Keratinocyte (primary cell): ENCODE measurements around the gene BSDC1. TPM values are rescaled to one million over a fixed set of nuclear protein-coding genes. Genes with fewer than 3 reads are reported as not detected.

Experiments
- DNase-seq: peaks from one replicate; pipeline ENCODE4 v3.0.0-alpha.2; 2011; ENCODE audit warnings: low read depth, missing footprints, low spot score
- FAIRE-seq: peaks from 2 replicates; lab custom pipeline; 2011; peaks lifted over from hg19 to GRCh38; lab: Jason Lieb, UNC
- H2AFZ ChIP-seq: 2 replicates; pipeline ENCODE4 v1.6.0; 2012; ENCODE audit warnings: low read length, control low read depth, inconsistent platforms; ENCODE audit not compliant: control insufficient read depth
- H3K27ac ChIP-seq: 2 replicates; pipeline ENCODE4 v1.5.1; 2011; ENCODE audit warnings: low read length; ENCODE audit not compliant: control insufficient read depth, insufficient read depth
- H3K27me3 ChIP-seq: 3 replicates; pipeline ENCODE4 v1.6.0; 2011; ENCODE audit warnings: low read length; ENCODE audit not compliant: control insufficient read depth, insufficient read depth; ENCODE audit errors: extremely low read depth
- H3K36me3 ChIP-seq, 2 experiments: 2 replicates in 1 of 2; 3 replicates in 1 of 2; pipeline ENCODE4 v1.5.1; 2011; ENCODE audit warnings: low read length in 2 of 2, mild to moderate bottlenecking in 1 of 2; ENCODE audit not compliant: control insufficient read depth in 2 of 2, insufficient read depth in 2 of 2; ENCODE audit errors: extremely low read depth in 1 of 2
- H3K4me1 ChIP-seq: 3 replicates; pipeline ENCODE4 v1.5.1; 2011; ENCODE audit warnings: low read length; ENCODE audit not compliant: control insufficient read depth, insufficient read depth; ENCODE audit errors: extremely low read depth
- H3K4me2 ChIP-seq: 3 replicates; pipeline ENCODE4 v1.6.0; 2011; ENCODE audit warnings: low read depth, low read length; ENCODE audit not compliant: control insufficient read depth, insufficient read depth; ENCODE audit errors: extremely low read depth
- H3K4me3 ChIP-seq, 3 experiments: fragments of 200-600 bp in 1 of 3; sonication (generic) in 1 of 3; 2 replicates in 2 of 3; 3 replicates in 1 of 3; pipeline ENCODE4 v1.5.1; 2011 to 2016; ENCODE audit warnings: low read length in 3 of 3, mild to moderate bottlenecking in 3 of 3, control low read depth in 2 of 3, inconsistent platforms in 1 of 3, low read depth in 1 of 3, mixed read lengths in 1 of 3, mixed run types in 1 of 3, moderate library complexity in 1 of 3; ENCODE audit not compliant: control insufficient read depth in 2 of 3, insufficient read depth in 2 of 3; ENCODE audit errors: extremely low read depth in 1 of 3
- H3K79me2 ChIP-seq: 2 replicates; pipeline ENCODE4 v1.6.0; 2012; ENCODE audit warnings: low read length; ENCODE audit not compliant: control insufficient read depth, insufficient read depth
- H3K9ac ChIP-seq: 3 replicates; pipeline ENCODE4 v1.6.0; 2011; ENCODE audit warnings: low read length; ENCODE audit not compliant: control insufficient read depth, insufficient read depth; ENCODE audit errors: extremely low read depth
- H3K9me1 ChIP-seq: 3 replicates; pipeline ENCODE4 v1.6.0; 2011; ENCODE audit warnings: low read length; ENCODE audit not compliant: control insufficient read depth, insufficient read depth; ENCODE audit errors: extremely low read depth
- H3K9me3 ChIP-seq: 2 replicates; pipeline ENCODE4 v1.5.1; 2012; ENCODE audit warnings: low read depth, low read length; ENCODE audit not compliant: control insufficient read depth
- H4K20me1 ChIP-seq: 3 replicates; pipeline ENCODE4 v1.6.0; 2011; ENCODE audit warnings: low read length; ENCODE audit not compliant: control insufficient read depth, insufficient read depth; ENCODE audit errors: extremely low read depth
- EZH2 ChIP-seq: IDR thresholded peaks from one replicate; pipeline ENCODE4 v1.6.1; 2012; ENCODE audit warnings: inconsistent platforms, mild to moderate bottlenecking, low read length, moderate library complexity
- dilution Hi-C: fragments of 300-500 bp; cut with MboI; formaldehyde crosslinking; loops from one replicate; pipeline ENCODE4 v1.7.0; 2020; ENCODE audit warnings: low sequenced_read_pairs; ENCODE audit not compliant: extremely low pct_ligation_motif_present
- polyA plus RNA-seq, 5 experiments: library from polyadenylated mRNA; depleted of rRNA in 3 of 5; stranded (reverse) in 3 of 5; stranded (forward) in 1 of 5; unstranded in 1 of 5; fragments of >200 nt; gene quantifications; 1 replicate in 1 of 5; 2 replicates in 3 of 5; 3 replicates in 1 of 5; pipeline versions ENCODE4 v1.2.1 to v1.2.3, GENCODE V29; 2011 to 2012; ENCODE audit warnings: missing spikeins in 2 of 5, low read depth in 1 of 5, low replicate concordance in 1 of 5
- TF ChIP-seq, protein P1 (sequence below), 3 experiments: IDR thresholded peaks in 1 of 3; conservative IDR thresholded peaks in 1 of 3; optimal IDR thresholded peaks in 1 of 3; 2 replicates in 2 of 3; 3 replicates in 1 of 3; pipeline versions ENCODE3 to v1.5.1; 2011; ENCODE audit warnings: low read length in 3 of 3, mild to moderate bottlenecking in 3 of 3, moderate library complexity in 2 of 3, control low read depth in 1 of 3, inconsistent platforms in 1 of 3; ENCODE audit not compliant: insufficient read depth in 2 of 3; ENCODE audit errors: extremely low read depth in 1 of 3

The BSDC1 gene
- polyA plus RNA-seq, 1 donor (not counting 4 experiments of a cell fraction or from before 2014, with no cell fraction given): 38.1 TPM

DNA sequence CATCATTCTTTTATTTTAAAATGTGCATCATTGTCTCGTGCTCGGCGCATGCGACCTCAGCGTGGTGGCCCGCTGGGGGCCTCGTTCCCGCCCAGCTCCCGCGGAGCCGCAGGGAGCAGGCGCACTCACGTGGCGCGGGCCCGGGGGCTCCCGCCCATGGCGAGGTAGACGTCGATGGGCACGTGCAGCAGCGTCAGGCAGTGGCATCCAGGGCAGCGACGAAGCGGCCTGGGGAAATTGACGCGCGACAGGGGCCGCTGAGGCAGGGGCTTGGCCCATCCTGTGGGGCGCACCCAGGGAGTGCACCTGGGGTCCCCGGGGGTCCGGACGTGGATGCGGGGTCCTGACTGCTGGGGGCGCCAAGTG, 33.0 kb downstream of the BSDC1 start:
- FAIRE-seq (no peak), DNase-seq (no peak)
- TF ChIP-seq, protein P1, sequence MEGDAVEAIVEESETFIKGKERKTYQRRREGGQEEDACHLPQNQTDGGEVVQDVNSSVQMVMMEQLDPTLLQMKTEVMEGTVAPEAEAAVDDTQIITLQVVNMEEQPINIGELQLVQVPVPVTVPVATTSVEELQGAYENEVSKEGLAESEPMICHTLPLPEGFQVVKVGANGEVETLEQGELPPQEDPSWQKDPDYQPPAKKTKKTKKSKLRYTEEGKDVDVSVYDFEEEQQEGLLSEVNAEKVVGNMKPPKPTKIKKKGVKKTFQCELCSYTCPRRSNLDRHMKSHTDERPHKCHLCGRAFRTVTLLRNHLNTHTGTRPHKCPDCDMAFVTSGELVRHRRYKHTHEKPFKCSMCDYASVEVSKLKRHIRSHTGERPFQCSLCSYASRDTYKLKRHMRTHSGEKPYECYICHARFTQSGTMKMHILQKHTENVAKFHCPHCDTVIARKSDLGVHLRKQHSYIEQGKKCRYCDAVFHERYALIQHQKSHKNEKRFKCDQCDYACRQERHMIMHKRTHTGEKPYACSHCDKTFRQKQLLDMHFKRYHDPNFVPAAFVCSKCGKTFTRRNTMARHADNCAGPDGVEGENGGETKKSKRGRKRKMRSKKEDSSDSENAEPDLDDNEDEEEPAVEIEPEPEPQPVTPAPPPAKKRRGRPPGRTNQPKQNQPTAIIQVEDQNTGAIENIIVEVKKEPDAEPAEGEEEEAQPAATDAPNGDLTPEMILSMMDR (optimal IDR thresholded peaks at IDR 0.05 in 1 of 3, IDR thresholded peaks at IDR 0.05 in 1 of 3, conservative IDR thresholded peaks at IDR 0.05 in 1 of 3; ENCODE audit: extremely low read depth in 1 of 3, insufficient read depth in 2 of 3, low read length in 3 of 3): no peak
- no peak for TF ChIP-seq EZH2
- no peak overlapping the region for H3K27ac ChIP-seq
- no peaks in the 10 kb centered on the region for H3K27me3 ChIP-seq
- no peak overlapping the region for H3K9ac ChIP-seq
- no peak overlapping the region for H3K4me3 ChIP-seq
- H2AFZ ChIP-seq: no peak overlapping the region
- H3K4me1 ChIP-seq: no peaks in the 10 kb centered on the region
- dilution Hi-C loops: no loop called here
- no peak overlapping the region for H3K4me2 ChIP-seq
- H3K79me2 ChIP-seq: no peaks in the 10 kb centered on the region
- H4K20me1 ChIP-seq: no peaks in the 10 kb centered on the region
- no peaks in the 10 kb centered on the region for H3K9me3 ChIP-seq
- peaks cover 6 to 8% of the 10 kb centered on the region in 2 experiments for H3K36me3 ChIP-seq
- H3K9me1 ChIP-seq: no peaks in the 10 kb centered on the region

DNA sequence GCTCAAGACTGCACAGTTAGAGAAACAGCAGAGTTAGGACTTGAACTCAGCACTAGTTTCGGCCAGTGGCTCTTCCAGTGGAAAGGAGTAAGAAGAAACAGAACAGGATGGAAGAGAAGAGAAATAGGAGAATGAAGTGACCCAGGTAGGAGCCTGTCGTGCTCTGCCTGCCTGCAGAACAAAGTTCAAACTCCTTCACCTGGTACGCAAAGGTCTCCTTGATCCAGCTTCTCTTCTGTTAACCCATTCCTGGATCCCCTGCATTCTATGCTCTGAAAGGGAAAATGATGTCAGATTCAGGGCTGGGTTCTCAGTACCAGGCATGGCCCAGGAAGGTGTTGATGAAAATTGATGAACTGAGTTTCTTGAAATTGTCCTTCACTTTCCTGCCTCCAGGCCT, 35.8 kb downstream of the BSDC1 start:
- no peak for FAIRE-seq
- no peak for DNase-seq

More for the DNA sequence above, 35.8 kb downstream of the BSDC1 start:
- Histone ChIP-seq H4K20me1 (no peaks in the 10 kb centered on the region), H3K36me3 (peaks cover 1 to 5% of the 10 kb centered on the region in 2 experiments), H3K9me1 (no peaks in the 10 kb centered on the region), H3K27ac (no peak overlapping the region), H3K79me2 (no peaks in the 10 kb centered on the region), H2AFZ (no peak overlapping the region), H3K9me3 (no peaks in the 10 kb centered on the region), H3K4me3 (no peak overlapping the region), H3K4me2 (no peak overlapping the region), H3K4me1 (peaks cover 5% of the 10 kb centered on the region), H3K9ac (no peak overlapping the region), H3K27me3 (no peaks in the 10 kb centered on the region)
- dilution Hi-C loops: no loop called here
- TF ChIP-seq, protein P1 (optimal IDR thresholded peaks at IDR 0.05 in 1 of 3, IDR thresholded peaks at IDR 0.05 in 1 of 3, conservative IDR thresholded peaks at IDR 0.05 in 1 of 3; ENCODE audit: extremely low read depth in 1 of 3, insufficient read depth in 2 of 3, low read length in 3 of 3): no peak
- no peak for TF ChIP-seq EZH2
